Measurements from ENCODE around the gene CLCNKB.

GRCh38 chr1:16029288-16029687, 14.3 kb upstream of the CLCNKB start:
- TF ChIP-seq EZH2 (IDR thresholded peaks at IDR 0.05) (no peak), POLR2AphosphoS5 (IDR thresholded peaks at IDR 0.05; ENCODE audit: borderline replicate concordance, low read depth, low read length) (no peak), FOXP2 (optimal IDR thresholded peaks at IDR 0.05; ENCODE audit: control extremely low read depth, extremely low read length, insufficient read depth) (no peak)

All from SK-N-MC (cell line).